ENCODE results near the gene PDPN. TPM values are rescaled to one million over a fixed set of nuclear protein-coding genes. Genes with fewer than 3 reads are reported as not detected.

The PDPN gene
- total and polyA plus RNA-seq, 9 of the 15 experiments (the other 6 are each of a cell fraction or from before 2014, with no cell fraction given), result 0.11 TPM; not detected in 8

DNA sequence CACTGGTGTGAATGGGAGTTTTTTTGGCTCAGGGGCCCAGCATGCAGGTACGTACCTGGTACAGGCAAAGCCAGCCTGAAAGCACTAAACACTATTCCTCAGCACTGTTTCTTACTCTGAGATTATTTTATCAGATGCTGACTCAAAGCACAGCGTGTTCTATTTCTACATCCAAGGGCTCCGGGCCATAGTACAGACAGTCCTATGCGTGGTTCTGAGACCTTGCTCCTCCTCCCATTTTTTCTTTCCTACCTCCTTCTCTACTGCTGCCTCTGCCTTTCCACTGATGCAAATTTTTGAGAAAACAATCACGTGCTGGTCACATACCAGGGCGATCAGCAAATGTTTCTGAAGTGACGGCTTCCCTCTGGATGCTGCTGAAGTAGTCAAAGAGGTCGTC lies 36.3 kb downstream of the PDPN start (continued):
- no peak for TF ChIP-seq CHD7 (IDR thresholded peaks at IDR 0.05; ENCODE audit: low read depth, low read length)

Data from K562 (cell line).